Fibroblast of lung (primary cell): ENCODE data around the gene MAGI2.

Experiments used
- CTCF ChIP-seq, 2 donors: IDR thresholded peaks in 1 of 2; conservative IDR thresholded peaks in 1 of 2; 1 replicate in 1 of 2; 2 replicates in 1 of 2; pipeline ENCODE4 v1.5.1; 2011 to 2012; ENCODE audit warnings: low read length in 2 of 2, control low read depth in 1 of 2, inconsistent platforms in 1 of 2, low read depth in 1 of 2, mild to moderate bottlenecking in 1 of 2
- EZH2 ChIP-seq: IDR thresholded peaks from 2 replicates; pipeline ENCODE4 v1.5.1; 2012; ENCODE audit warnings: low read length, control low read depth, mild to moderate bottlenecking; ENCODE audit errors: missing control alignments

- TF ChIP-seq CTCF (conservative IDR thresholded peaks at IDR 0.05 in 1 of 2, IDR thresholded peaks at IDR 0.05 in 1 of 2; ENCODE audit: low read depth in 1 of 2, low read length in 2 of 2) (no peak), EZH2 (no peak)
Measured at GRCh38 chr7:78389022-78389421, 1064.4 kb downstream of the MAGI2 start.
